ENCODE measurements around the gene WDR33. TPM values are rescaled to one million over a fixed set of nuclear protein-coding genes. Genes with fewer than 3 reads are reported as not detected.

The WDR33 gene
- total RNA-seq, 1 experiment from 2014 or later, result 25.3 TPM

GRCh38 chr2:127656569-127657231 lies 154.3 kb downstream of the WDR33 start:
- DNase-seq (ENCODE audit: low read depth), result no peak

GRCh38 chr2:127655209-127656073 lies 155.5 kb downstream of the WDR33 start:
- DNase-seq (ENCODE audit: low read depth), result no peak

- no peak for DNase-seq (ENCODE audit: low read depth)
Observed at GRCh38 chr2:127654838-127655175, 156.2 kb downstream of the WDR33 start.

- no peak for DNase-seq (ENCODE audit: low read depth)
Observed at GRCh38 chr2:127654084-127654837, 156.7 kb downstream of the WDR33 start.

GRCh38 chr2:127653421-127654083 lies 157.4 kb downstream of the WDR33 start:
- DNase-seq (ENCODE audit: low read depth), result no peak

- DNase-seq (ENCODE audit: low read depth), result no peak
Observed at GRCh38 chr2:127652786-127653357, 158.1 kb downstream of the WDR33 start.

- DNase-seq (ENCODE audit: low read depth), result no peak
Observed at GRCh38 chr2:127651971-127652550, 158.9 kb downstream of the WDR33 start.

GRCh38 chr2:127651381-127651809 lies 159.6 kb downstream of the WDR33 start:
- no peak for DNase-seq (ENCODE audit: low read depth)

Other genes with a start within 250 kb of the WDR33 start
- not detected in 2 replicates for gene GPR17, start 165.0 kb downstream of the WDR33 start, total RNA-seq (2014; rRNA removed)
- 1.9 and 2.3 TPM in 2 replicates for gene LIMS2, start 135.6 kb downstream of the WDR33 start, total RNA-seq (2014; rRNA removed)
- 6.0 and 6.5 TPM in 2 replicates for gene SFT2D3, start 109.7 kb downstream of the WDR33 start, total RNA-seq (2014; rRNA removed)
- gene POLR2D, start 47.0 kb upstream of the WDR33 start, total RNA-seq (2014; rRNA removed), result 20.1 and 23.5 TPM in 2 replicates
- gene AMMECR1L, start 74.8 kb upstream of the WDR33 start, total RNA-seq (2014; rRNA removed), result 7.9 and 10.4 TPM in 2 replicates
- 11.3 and 16.0 TPM in 2 replicates for gene SAP130, start 216.9 kb upstream of the WDR33 start, total RNA-seq (2014; rRNA removed)

Data from LHCN-M2 (cell line).